ENCODE data around the gene TXNDC11.

DNA sequence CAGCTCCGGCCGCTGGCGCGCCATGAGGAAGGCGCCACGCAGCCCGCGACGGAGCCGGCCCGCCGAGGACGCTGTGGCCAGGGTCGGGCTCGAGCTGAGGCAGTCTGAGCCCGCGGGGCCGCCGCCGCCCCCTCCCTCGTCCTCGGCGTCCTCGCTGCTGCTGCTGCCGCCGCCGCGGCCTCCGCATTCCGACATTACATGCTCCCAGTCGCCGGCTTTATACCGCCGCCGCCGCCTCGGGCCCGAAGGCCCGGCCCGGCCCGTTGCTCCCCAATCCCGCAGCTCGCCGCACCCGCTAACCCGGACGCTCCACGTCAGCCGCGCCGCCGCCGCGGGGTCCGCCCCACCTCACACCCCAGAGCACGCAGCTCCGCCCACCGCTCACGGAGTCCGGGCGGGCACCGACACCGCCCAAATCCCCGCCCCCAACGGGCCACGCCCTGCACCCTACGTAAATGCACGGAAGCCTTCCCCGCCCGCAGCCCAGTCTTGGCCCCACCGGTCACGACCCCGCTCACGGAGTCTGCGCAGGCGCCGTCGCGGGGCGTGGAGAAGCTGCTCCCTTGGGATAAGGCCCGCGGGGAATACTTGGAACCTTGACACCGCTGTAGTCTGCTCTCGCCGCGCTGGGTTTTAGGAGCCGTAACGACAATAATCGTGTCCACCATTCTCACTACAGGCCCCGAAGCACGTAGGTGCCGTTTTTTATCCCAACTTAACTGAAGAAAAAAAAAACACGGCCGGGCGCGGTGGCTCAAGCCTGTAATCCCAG is at the start of gene TXNDC11:
- peak in 1 of 2 donors; percentile 89 for TF ChIP-seq POLR2A (IDR thresholded peaks at IDR 0.05)
- TF ChIP-seq, protein P1, sequence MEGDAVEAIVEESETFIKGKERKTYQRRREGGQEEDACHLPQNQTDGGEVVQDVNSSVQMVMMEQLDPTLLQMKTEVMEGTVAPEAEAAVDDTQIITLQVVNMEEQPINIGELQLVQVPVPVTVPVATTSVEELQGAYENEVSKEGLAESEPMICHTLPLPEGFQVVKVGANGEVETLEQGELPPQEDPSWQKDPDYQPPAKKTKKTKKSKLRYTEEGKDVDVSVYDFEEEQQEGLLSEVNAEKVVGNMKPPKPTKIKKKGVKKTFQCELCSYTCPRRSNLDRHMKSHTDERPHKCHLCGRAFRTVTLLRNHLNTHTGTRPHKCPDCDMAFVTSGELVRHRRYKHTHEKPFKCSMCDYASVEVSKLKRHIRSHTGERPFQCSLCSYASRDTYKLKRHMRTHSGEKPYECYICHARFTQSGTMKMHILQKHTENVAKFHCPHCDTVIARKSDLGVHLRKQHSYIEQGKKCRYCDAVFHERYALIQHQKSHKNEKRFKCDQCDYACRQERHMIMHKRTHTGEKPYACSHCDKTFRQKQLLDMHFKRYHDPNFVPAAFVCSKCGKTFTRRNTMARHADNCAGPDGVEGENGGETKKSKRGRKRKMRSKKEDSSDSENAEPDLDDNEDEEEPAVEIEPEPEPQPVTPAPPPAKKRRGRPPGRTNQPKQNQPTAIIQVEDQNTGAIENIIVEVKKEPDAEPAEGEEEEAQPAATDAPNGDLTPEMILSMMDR (IDR thresholded peaks at IDR 0.05), result peak in 1 of 3 donors; percentile 58

All from lower leg skin (tissue), 3 donors.